ENCODE measurements around the gene SEZ6L2.

The SEZ6L2 gene

GRCh38 chr16:29864205-29864604, 35.1 kb downstream of the SEZ6L2 start:
- no peak for DNase-seq (ENCODE audit: low read depth)
- H3K4me3 ChIP-seq (ENCODE audit: control insufficient read depth, low read depth, low read length): no peak overlapping the region
- TF ChIP-seq CTCF (IDR thresholded peaks at IDR 0.05; ENCODE audit: control insufficient read depth, insufficient read depth, low read depth, low read length, missing control alignments): no peak

- H3K4me3 ChIP-seq (ENCODE audit: control insufficient read depth, low read depth, low read length): peak overlapping the region; percentile 22
- DNase-seq (ENCODE audit: low read depth): no peak
- no peak for TF ChIP-seq CTCF (IDR thresholded peaks at IDR 0.05; ENCODE audit: control insufficient read depth, insufficient read depth, low read depth, low read length, missing control alignments)
These were observed 35.7 kb downstream of the SEZ6L2 start for GRCh38 chr16:29863669-29863984.

- peak; percentile 77 for TF ChIP-seq CTCF (IDR thresholded peaks at IDR 0.05; ENCODE audit: control insufficient read depth, insufficient read depth, low read depth, low read length, missing control alignments)
- peak within 1 kb of the TSS; percentile 79 for H3K4me3 ChIP-seq (ENCODE audit: control insufficient read depth, low read depth, low read length)
- DNase-seq (ENCODE audit: low read depth): peak; percentile 91
These were observed 36.3 kb downstream of the SEZ6L2 start, which contains the start of gene CDIPT for GRCh38 chr16:29862884-29863668. TSS of gene CDIPT (minus strand) at chr16:29863226. CDS start at chr16:29862857, 369 bp downstream.

GRCh38 chr16:29862383-29862883, 36.9 kb downstream of the SEZ6L2 start:
- no peak for DNase-seq (ENCODE audit: low read depth)
- peak; percentile 33 for TF ChIP-seq CTCF (IDR thresholded peaks at IDR 0.05; ENCODE audit: control insufficient read depth, insufficient read depth, low read depth, low read length, missing control alignments)
- peak overlapping the region; percentile 79 for H3K4me3 ChIP-seq (ENCODE audit: control insufficient read depth, low read depth, low read length)

GRCh38 chr16:29860218-29860617, 39.1 kb downstream of the SEZ6L2 start:
- TF ChIP-seq CTCF (IDR thresholded peaks at IDR 0.05; ENCODE audit: control insufficient read depth, insufficient read depth, low read depth, low read length, missing control alignments): no peak
- no peak for DNase-seq (ENCODE audit: low read depth)
- no peak overlapping the region for H3K4me3 ChIP-seq (ENCODE audit: control insufficient read depth, low read depth, low read length)

GRCh38 chr16:29858974-29859373, 40.4 kb downstream of the SEZ6L2 start:
- no peak for TF ChIP-seq CTCF (IDR thresholded peaks at IDR 0.05; ENCODE audit: control insufficient read depth, insufficient read depth, low read depth, low read length, missing control alignments)
- DNase-seq (ENCODE audit: low read depth): no peak
- H3K4me3 ChIP-seq (ENCODE audit: control insufficient read depth, low read depth, low read length): no peak overlapping the region

Measured in AG09309 (cell line).